GM06990 (cell line): ENCODE measurements around the gene ZNF148.
A peak's percentile ranks its signal among the peaks of the same experiment; 100 is the strongest.

Source experiments
- DNase-seq: peaks from one replicate; pipeline ENCODE4 v3.0.0-alpha.2; 2011; ENCODE audit not compliant: insufficient read length; ENCODE audit errors: extremely low read depth
- H3K27me3 ChIP-seq: replicated peaks from 2 replicates; pipeline ENCODE4 v1.6.0; 2011; ENCODE audit warnings: low read length; ENCODE audit not compliant: control insufficient read depth, insufficient read depth
- H3K36me3 ChIP-seq: 2 replicates; pipeline ENCODE4 v1.5.1; 2011; ENCODE audit warnings: low read length; ENCODE audit not compliant: control insufficient read depth, insufficient read depth
- H3K4me3 ChIP-seq: replicated peaks from 2 replicates; pipeline ENCODE4 v1.5.1; 2011; ENCODE audit warnings: low read depth, mild to moderate bottlenecking, control low read depth, low read length
- CTCF ChIP-seq: IDR thresholded peaks from 2 replicates; pipeline ENCODE4 v1.5.1; 2011; ENCODE audit warnings: low read length, control low read depth, mild to moderate bottlenecking, inconsistent platforms; ENCODE audit not compliant: insufficient read depth, poor library complexity, severe bottlenecking

The ZNF148 gene

GRCh38 chr3:125203731-125204130 is 171.4 kb downstream of the ZNF148 start:
- TF ChIP-seq CTCF, result no peak
- Histone ChIP-seq H3K4me3 (no peak overlapping the region), H3K36me3 (no peaks in the 10 kb centered on the region), H3K27me3 (no peaks in the 10 kb centered on the region)
- DNase-seq, result no peak

- H3K4me3 ChIP-seq, result no peak overlapping the region
- TF ChIP-seq CTCF, result peak; percentile 56
- H3K27me3 ChIP-seq, result no peaks in the 10 kb centered on the region
- DNase-seq, result no peak
- H3K36me3 ChIP-seq, result no peaks in the 10 kb centered on the region
Measured at GRCh38 chr3:125202197-125202596, 172.9 kb downstream of the ZNF148 start.

- no peak for TF ChIP-seq CTCF
- peak; percentile 64 for DNase-seq
- Histone ChIP-seq H3K27me3 (no peaks in the 10 kb centered on the region), H3K36me3 (no peaks in the 10 kb centered on the region), H3K4me3 (peak overlapping the region; percentile 12)
Measured at GRCh38 chr3:125200731-125201139, 174.4 kb downstream of the ZNF148 start.

GRCh38 chr3:125194849-125195601 is 180.1 kb downstream of the ZNF148 start:
- H3K27me3 ChIP-seq, result no peaks in the 10 kb centered on the region
- no peak overlapping the region for H3K4me3 ChIP-seq
- DNase-seq, result no peak
- no peaks in the 10 kb centered on the region for H3K36me3 ChIP-seq
- no peak for TF ChIP-seq CTCF

- DNase-seq, result no peak
- no peak overlapping the region for H3K4me3 ChIP-seq
- no peaks in the 10 kb centered on the region for H3K36me3 ChIP-seq
- TF ChIP-seq CTCF, result no peak
- no peaks in the 10 kb centered on the region for H3K27me3 ChIP-seq
Measured at GRCh38 chr3:125194061-125194848, 180.9 kb downstream of the ZNF148 start.
